Liver (tissue), 3 donors: ENCODE data around the gene OXNAD1.

Source experiments
- ATF3 ChIP-seq: IDR thresholded peaks from 2 replicates; pipeline ENCODE4 v1.6.1; 2016; ENCODE audit warnings: antibody characterized with exemption
- CTCF ChIP-seq: fragments of 150-350 bp; IDR thresholded peaks from 2 replicates; pipeline ENCODE4 v1.5.1; 2017; ENCODE audit warnings: improper control_type of control experiment, low read depth, low read length; ENCODE audit not compliant: missing input control
- EGR1 ChIP-seq, 2 donors: IDR thresholded peaks; 2 replicates each; pipeline ENCODE4 v1.6.1; 2016 to 2018; ENCODE audit warnings: antibody characterized with exemption in 2 of 2, low read depth in 2 of 2
- FOXA1 ChIP-seq: IDR thresholded peaks from 2 replicates; pipeline ENCODE4 v1.6.1; 2016; ENCODE audit warnings: antibody characterized with exemption
- FOXA2 ChIP-seq: IDR thresholded peaks from 2 replicates; pipeline ENCODE4 v1.6.1; 2016; ENCODE audit warnings: antibody characterized with exemption
- GABPA ChIP-seq, 2 donors: IDR thresholded peaks in 1 of 2; conservative IDR thresholded peaks in 1 of 2; 2 replicates each; pipeline ENCODE4 v1.6.1; 2016; ENCODE audit warnings: antibody characterized with exemption in 2 of 2, mild to moderate bottlenecking in 1 of 2, moderate library complexity in 1 of 2
- HNF4A ChIP-seq, 2 donors: conservative IDR thresholded peaks; 2 replicates each; pipeline ENCODE4 v1.6.1; 2016; ENCODE audit warnings: antibody characterized with exemption in 2 of 2, mild to moderate bottlenecking in 2 of 2
- JUND ChIP-seq, 2 donors: IDR thresholded peaks; 2 replicates each; pipeline ENCODE4 v1.6.1; 2016; ENCODE audit warnings: antibody characterized with exemption in 2 of 2
- MAX ChIP-seq: IDR thresholded peaks from 2 replicates; pipeline ENCODE4 v1.6.1; 2016; ENCODE audit warnings: antibody characterized with exemption
- SP1 ChIP-seq: IDR thresholded peaks from 2 replicates; pipeline ENCODE4 v1.6.1; 2018; ENCODE audit warnings: antibody characterized with exemption, mild to moderate bottlenecking
- TAF1 ChIP-seq: conservative IDR thresholded peaks from 2 replicates; pipeline ENCODE4 v1.6.1; 2016; ENCODE audit warnings: antibody characterized with exemption, mild to moderate bottlenecking
- YY1 ChIP-seq: IDR thresholded peaks from 2 replicates; pipeline ENCODE4 v1.6.1; 2016; ENCODE audit warnings: antibody characterized with exemption, mild to moderate bottlenecking
- ZBTB33 ChIP-seq: IDR thresholded peaks from 2 replicates; pipeline ENCODE4 v1.6.1; 2016; ENCODE audit warnings: antibody characterized with exemption
- donor health status: healthy.
- donor health status: healthy.

DNA sequence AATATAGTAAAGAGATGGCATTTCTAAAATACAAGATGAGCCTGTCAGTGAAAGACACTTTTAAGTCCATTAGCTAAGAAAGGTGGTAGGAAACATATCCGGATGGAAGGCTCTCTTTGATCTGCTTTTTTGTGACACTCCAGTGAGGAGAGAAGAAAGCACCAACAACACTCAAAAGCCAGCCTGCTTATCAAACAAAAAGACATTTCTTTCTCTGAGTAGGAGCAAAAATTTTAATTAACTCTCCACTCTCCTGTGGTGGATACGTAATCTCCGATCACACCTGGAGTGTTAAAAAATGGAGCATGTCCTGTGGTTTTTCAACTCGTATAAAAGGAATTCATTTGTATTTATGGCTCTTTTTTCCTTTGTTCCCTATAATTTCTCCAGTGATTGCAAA, 65.3 kb downstream of the OXNAD1 start:
- TF ChIP-seq ATF3 (no peak), MAX (no peak), CTCF (no peak), GABPA (IDR thresholded peaks at IDR 0.05 in 1 of 2, conservative IDR thresholded peaks at IDR 0.05 in 1 of 2) (no peak), FOXA2 (no peak), TAF1 (no peak), ZBTB33 (no peak), SP1 (no peak), JUND (IDR thresholded peaks at IDR 0.05) (no peak), HNF4A (conservative IDR thresholded peaks at IDR 0.05) (no peak), EGR1 (IDR thresholded peaks at IDR 0.05; ENCODE audit: low read depth in 2 of 2) (no peak), FOXA1 (no peak), YY1 (no peak)
